Esophagus squamous epithelium (tissue), 5 donors: ENCODE results near the gene RNF212. TPM values are rescaled to one million over a fixed set of nuclear protein-coding genes. Genes with fewer than 3 reads are reported as not detected.

Experiments
- DNase-seq: peaks from one replicate; lab custom pipeline; 2025; lab: John Stamatoyannopoulos, UW
- H3K27ac ChIP-seq, 4 donors: fragments of 200-600 bp; sonication (generic); one replicate each; pipeline ENCODE4 v1.5.1; 2016 to 2019; ENCODE audit warnings: mild to moderate bottlenecking in 1 of 4
- H3K27me3 ChIP-seq, 4 donors: fragments of 200-600 bp; sonication (generic); 1 replicate in 3 of 4; 2 replicates in 1 of 4; pipeline versions ENCODE4 v1.5.1 to v1.6.0; 2017 to 2021; ENCODE audit warnings: antibody characterized with exemption in 1 of 4
- H3K36me3 ChIP-seq, 3 donors: fragments of 200-600 bp; sonication (generic); one replicate each; pipeline ENCODE4 v1.5.1; 2016 to 2019
- H3K4me1 ChIP-seq, 3 donors: fragments of 200-600 bp; sonication (generic); one replicate each; pipeline ENCODE4 v1.5.1; 2017 to 2019
- H3K4me3 ChIP-seq, 4 donors: fragments of 200-600 bp; sonication (generic); 1 replicate in 3 of 4; 2 replicates in 1 of 4; pipeline ENCODE4 v1.5.1; 2016 to 2019; ENCODE audit warnings: mild to moderate bottlenecking in 2 of 4, moderate library complexity in 1 of 4
- H3K9me3 ChIP-seq, 3 donors: fragments of 200-600 bp; sonication (generic); one replicate each; pipeline ENCODE4 v1.5.1; 2016 to 2019
- CTCF ChIP-seq, 6 experiments: fragments of 450-650 bp in 4 of 6; fragments of 200-600 bp in 2 of 6; sonication (generic) in 2 of 6; IDR thresholded peaks; one replicate each; pipeline ENCODE4 v1.5.1; 2016 to 2019; ENCODE audit warnings: antibody characterized with exemption in 6 of 6, mild to moderate bottlenecking in 4 of 6, moderate library complexity in 4 of 6
- POLR2A ChIP-seq, 4 donors: fragments of 450-650 bp; IDR thresholded peaks; one replicate each; pipeline ENCODE4 v1.6.1; 2017; ENCODE audit warnings: antibody characterized with exemption in 4 of 4, mild to moderate bottlenecking in 4 of 4, moderate library complexity in 3 of 4
- WGBS, 2 donors: methylation state at CpG; one replicate each; pipeline ENCODE4 v1.1.5; 2018; 5-methylcytosine and 5-hydroxymethylcytosine counted together
- intact Hi-C: fragments of 100-400 bp; cut with DNase I; formaldehyde crosslinking; loops from one replicate; pipeline ENCODE4 v1.15.0; 2022
- total RNA-seq, 4 donors: library from RNA; depleted of rRNA; stranded (reverse); fragments of >200 nt; gene quantifications; one replicate each; pipeline ENCODE4 v1.1.0, GENCODE V29; 2016
- donor health status: DM: yes; HTN: yes; CAD: no.

RNF212 gene
- total RNA-seq, 4 donors from 2014 or later = 0.53 to 6.3 (median 1.9) TPM

GRCh38 chr4:1027915-1028238 lies 85.5 kb downstream of the RNF212 start:
- H3K4me3 ChIP-seq = no peak overlapping the region
- WGBS, 2 donors = 93% methylated on average over 5 of the region's 9 CpGs; no CpG with 5 or more reads in 1 of the 2 donors

GRCh38 chr4:1027219-1027914 lies 86.0 kb downstream of the RNF212 start:
- peaks cover 0 to 49% (median 0%) of the 10 kb centered on the region in 4 donors for H3K27me3 ChIP-seq
- no peak for DNase-seq
- H3K27ac ChIP-seq = no peak overlapping the region
- H3K4me1 ChIP-seq = peaks cover 0 to 12% (median 0%) of the 10 kb centered on the region in 3 donors
- no peaks in the 10 kb centered on the region for H3K9me3 ChIP-seq
- WGBS, 2 donors = 83 to 95% methylated on average over 4 to 9 of the region's 26 CpGs
- H3K4me3 ChIP-seq = no peak overlapping the region
- TF ChIP-seq CTCF (IDR thresholded peaks at IDR 0.05) (no peak), POLR2A (IDR thresholded peaks at IDR 0.05) (no peak)
- intact Hi-C loops = no loop called here
- H3K36me3 ChIP-seq = peaks cover 0 to 19% (median 0%) of the 10 kb centered on the region in 3 donors

More at GRCh38 chr4:1027915-1028238, 85.5 kb downstream of the RNF212 start:
- TF ChIP-seq CTCF (IDR thresholded peaks at IDR 0.05) (no peak), POLR2A (IDR thresholded peaks at IDR 0.05) (no peak)
- Histone ChIP-seq H3K27ac (no peak overlapping the region), H3K27me3 (peaks cover 0 to 54% (median 0%) of the 10 kb centered on the region in 4 donors), H3K36me3 (peaks cover 0 to 19% (median 0%) of the 10 kb centered on the region in 3 donors), H3K4me1 (peaks cover 0 to 12% (median 0%) of the 10 kb centered on the region in 3 donors), H3K9me3 (no peaks in the 10 kb centered on the region)
- no peak for DNase-seq
- intact Hi-C loops = no loop called here

GRCh38 chr4:1026115-1026514 lies 87.2 kb downstream of the RNF212 start:
- Histone ChIP-seq H3K4me1 (peaks cover 0 to 12% (median 0%) of the 10 kb centered on the region in 3 donors), H3K27me3 (peaks cover 0 to 36% (median 0%) of the 10 kb centered on the region in 4 donors), H3K4me3 (no peak overlapping the region), H3K36me3 (peaks cover 0 to 19% (median 0%) of the 10 kb centered on the region in 3 donors), H3K27ac (no peak overlapping the region), H3K9me3 (no peaks in the 10 kb centered on the region)
- DNase-seq = no peak
- intact Hi-C loops = no loop called here
- WGBS, 2 donors = 28 to 44% methylated on average over 7 to 15 of the region's 17 CpGs
- TF ChIP-seq CTCF (IDR thresholded peaks at IDR 0.05) = no peak
- no peak for TF ChIP-seq POLR2A (IDR thresholded peaks at IDR 0.05)

GRCh38 chr4:1024882-1025545 lies 88.3 kb downstream of the RNF212 start:
- Histone ChIP-seq H3K36me3 (peaks cover 0 to 19% (median 0%) of the 10 kb centered on the region in 3 donors), H3K4me3 (no peak overlapping the region), H3K27me3 (peaks cover 0 to 25% (median 0%) of the 10 kb centered on the region in 4 donors), H3K27ac (no peak overlapping the region), H3K4me1 (peaks cover 0 to 7% (median 0%) of the 10 kb centered on the region in 3 donors), H3K9me3 (no peaks in the 10 kb centered on the region)
- no peak for DNase-seq
- 89% methylated on average over 8 of the region's 32 CpGs; no CpG with 5 or more reads in 1 of the 2 donors for WGBS, 2 donors
- TF ChIP-seq CTCF (IDR thresholded peaks at IDR 0.05) (no peak), POLR2A (IDR thresholded peaks at IDR 0.05) (no peak)
- intact Hi-C loops = no loop called here
